ENCODE data around the gene ANO2.
"Not testable (repeated sequence)": the region's sequence is repeated elsewhere in the genome, so short reads cannot be mapped to it uniquely, and the experiment has no call there.

The ANO2 gene

DNA sequence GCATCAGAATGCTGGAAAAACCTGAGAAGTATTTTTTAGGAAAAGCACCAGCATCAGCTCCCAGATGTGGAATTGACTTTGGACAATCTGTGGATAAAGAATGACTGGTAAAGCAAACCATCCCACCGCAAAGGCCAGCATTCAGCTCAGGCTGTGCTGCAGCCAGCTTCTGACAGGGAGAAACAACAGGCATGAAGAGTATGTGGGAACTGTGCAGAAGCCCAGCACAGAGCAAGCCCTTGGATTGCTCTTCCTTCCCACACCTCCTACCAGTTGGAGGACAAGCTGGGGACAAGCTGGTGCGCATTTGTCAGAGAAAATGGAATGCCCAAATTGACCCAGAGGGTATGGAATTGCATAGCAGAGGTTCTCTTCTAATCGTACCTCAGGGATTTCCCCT, 228.1 kb downstream of the ANO2 start:
- DNase-seq: no peak

DNA sequence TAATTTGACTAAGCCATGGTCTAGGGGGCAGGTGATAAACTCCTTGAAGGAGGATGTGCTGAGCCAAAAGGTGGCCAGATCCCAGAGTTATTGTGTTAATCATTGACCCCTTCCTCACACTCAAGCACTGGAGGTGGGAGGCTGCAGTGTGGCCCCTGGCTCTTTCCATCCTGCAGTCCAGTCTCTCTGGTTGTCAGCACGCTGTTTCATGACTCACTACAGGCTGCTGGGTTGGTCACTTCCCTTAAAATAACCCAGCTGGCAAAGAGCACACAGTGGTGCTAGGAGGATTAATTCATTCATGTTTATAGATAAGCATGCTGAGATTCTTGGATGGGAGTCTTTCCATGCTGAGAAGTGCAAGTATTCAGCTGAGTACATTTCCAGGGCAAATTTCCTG, 228.9 kb downstream of the ANO2 start:
- DNase-seq: no peak

DNA sequence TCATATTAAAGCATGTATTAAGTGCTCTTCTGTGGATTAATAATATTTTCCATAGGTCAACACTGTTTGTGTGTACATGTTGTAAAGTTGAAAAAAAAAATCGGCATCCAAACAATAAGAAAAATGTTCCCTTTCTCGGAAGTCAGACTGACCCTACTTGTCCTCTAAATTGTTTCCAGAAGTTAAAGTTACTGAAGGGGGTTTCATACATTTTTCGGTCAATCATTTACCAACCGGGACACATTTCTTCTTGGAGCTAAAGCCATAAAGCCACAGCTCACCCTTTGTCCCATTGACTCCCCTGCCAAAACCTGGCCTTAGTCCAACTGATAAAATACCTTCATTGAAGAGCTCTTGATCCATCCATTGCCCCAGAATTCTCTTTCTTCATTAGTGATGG, 230.0 kb downstream of the ANO2 start:
- DNase-seq: no peak

DNA sequence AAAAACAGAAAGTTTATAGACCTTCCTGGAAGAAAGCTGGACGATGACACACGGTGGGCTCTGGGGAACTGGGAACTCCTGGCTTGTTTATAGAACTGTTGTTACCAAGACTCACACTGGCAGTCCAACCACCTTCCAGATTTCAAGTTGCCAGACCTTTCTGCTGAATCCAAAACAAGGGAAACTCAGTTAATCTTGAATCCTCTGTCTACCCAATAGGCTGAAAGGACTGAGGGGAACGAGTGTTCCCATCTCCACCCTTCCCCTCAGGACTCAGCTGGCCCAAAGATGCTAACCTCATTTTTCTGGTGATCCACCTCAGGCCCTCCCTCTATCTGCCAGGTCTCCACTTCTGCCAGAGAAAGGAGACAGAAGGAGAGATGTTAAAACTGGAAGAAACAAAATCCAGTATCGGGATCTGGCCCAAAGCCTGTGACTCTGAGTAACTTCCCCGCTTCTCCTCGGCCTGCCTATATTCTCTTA, 231.4 kb downstream of the ANO2 start:
- no peak for DNase-seq

DNA sequence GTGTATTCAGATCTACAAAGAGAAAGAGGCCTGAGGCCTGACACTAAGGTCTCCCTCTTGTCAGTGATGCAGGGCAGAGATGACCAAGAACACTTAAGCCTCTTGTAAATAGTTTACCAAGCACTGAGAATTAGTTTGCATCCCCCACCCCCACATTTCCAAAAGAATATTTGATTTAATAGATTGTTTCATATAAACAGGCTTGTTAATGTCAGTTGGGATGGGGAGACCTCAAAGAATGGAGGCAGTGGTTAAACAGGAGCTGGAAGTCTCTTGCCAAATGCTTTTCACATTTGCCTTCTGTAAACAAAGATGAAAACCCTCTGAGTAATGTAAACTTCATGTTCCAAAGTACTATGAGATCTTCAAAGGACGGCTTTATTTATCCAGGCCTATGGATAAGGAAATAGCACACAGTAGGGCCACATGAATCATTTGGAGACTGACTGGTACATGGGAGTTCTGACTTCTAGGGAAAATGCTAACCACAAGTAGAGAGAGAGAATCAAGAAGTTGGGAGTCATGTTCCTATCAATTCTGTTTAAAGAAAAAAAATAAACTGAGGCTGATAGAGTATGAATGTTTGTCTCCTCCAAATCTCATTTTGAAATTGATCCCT, 234.7 kb downstream of the ANO2 start:
- no peak for DNase-seq

DNA sequence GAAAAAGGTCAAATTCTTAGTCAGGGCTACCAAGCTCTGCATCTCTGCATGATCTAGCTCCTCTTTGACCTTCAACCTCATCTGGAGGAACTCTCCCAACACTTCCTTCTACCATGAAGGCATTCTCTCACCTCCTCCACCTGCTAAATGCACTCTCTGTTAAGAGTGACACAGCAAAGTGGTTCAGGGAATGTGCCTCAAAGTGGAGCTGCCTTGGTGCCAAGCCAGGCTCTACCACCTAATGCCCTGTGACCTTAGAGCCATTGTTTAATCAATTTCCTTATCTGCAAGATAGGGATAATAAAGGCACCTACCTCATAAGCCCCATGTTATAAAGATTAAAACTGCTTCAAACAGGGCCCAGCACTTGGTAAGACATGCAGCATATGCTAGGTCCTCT, 236.7 kb downstream of the ANO2 start:
- no peak for DNase-seq

DNA sequence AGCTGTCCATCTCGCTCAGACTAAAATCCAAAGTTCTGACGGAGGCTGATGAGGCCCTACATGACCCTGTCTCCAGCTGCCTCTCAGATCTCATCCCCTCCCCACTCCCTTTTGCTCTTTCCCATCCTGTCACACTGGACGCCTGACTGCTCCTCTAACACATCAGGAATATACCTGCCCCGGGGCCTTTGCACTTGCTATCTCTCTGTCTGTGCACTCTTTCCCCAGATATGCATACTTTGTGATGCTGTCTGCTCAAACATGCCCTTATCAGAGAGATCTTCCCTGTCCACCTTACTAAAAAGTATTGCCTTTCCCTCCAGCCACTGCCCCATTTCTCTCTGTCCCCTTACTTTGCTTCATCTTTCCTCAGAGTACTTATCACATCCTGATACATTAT, 238.8 kb downstream of the ANO2 start:
- DNase-seq: no peak

DNA sequence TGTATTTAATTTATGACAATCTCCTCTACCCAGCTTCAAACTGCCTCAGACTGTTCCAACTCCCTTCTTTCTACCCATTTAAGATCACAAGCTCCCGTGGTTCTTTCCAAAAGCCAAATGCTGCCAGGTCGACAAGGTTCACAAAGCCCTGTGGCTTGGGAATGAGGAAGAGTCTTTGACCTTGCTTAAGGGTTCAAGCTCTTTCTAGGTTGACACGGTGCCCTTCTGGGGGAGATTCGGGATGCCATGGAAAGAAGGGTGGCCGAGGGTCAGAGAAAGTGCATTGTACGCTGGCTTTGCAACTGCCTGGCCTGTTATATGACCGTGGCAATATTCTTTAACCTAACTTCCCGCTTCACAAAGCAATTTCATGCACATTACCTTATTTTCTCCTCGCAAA, 239.3 kb downstream of the ANO2 start:
- DNase-seq: no peak

DNA sequence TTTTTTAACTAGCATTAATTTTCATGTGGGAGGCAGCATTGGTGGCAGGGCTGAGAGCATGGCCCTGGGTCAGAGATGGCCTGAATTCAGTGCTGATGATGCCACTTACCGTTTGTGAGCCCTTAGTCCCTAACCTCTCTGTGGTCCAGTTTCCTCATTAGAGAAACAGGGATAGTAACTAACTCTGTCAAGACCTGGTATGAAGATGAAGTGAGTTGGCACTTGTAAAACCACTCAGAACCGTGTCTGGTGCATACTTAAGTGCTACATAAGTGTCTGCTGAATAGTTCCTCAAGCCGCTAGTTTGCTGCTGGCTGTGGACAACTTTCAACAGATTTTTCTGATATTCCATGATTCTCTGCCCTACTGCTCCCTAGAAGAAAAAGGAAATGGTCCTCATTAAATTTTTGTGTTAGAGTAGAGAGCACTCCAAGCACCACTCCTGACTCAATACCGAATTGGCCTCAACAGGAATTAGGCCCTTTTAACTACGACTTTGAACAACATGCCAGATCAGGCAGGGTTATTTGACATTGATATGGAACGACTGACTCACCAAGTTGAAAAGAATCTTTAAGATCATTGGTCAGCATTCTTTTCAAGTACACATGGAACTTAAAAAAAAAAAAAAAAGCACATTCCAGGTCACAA, 250.2 kb downstream of the ANO2 start:
- DNase-seq: no peak

DNA sequence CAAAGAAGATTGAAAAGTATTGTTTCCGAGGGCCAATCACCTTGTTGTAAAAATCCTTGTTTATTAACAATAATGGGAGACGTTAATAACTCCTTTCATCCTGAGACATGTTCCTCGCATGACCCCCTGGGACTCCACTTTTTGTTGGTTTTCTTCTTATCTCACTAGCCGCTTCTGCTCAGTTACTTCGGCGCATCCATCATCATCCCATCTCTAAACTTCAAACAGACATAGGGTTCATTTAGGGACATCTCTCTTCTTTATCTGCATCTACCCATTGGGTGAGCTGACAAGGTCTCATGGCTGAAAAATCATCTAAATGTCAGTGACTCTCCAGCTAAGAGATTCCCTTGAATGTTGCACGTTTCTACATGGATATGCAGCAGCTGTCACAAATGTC, 252.2 kb downstream of the ANO2 start:
- no peak for DNase-seq

DNA sequence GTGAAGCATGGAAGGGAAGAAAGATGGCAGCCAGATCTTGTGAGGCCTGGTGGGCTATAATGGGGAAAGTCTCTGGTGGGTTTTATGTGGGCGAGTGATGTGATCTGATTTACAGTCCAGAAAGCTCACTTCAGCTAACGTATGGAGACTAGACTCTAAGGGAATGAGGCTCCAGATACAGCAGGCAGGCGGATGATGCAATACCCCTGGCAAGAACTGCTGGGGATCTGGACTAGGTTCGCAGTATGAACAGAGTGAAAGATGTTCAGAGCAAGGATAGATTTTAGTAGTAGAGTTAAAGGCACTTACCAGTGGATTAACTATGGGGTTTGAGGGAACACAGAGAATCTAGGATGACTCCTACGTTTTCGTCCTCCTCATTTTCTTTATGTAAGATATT, 253.1 kb downstream of the ANO2 start:
- DNase-seq: no peak

DNA sequence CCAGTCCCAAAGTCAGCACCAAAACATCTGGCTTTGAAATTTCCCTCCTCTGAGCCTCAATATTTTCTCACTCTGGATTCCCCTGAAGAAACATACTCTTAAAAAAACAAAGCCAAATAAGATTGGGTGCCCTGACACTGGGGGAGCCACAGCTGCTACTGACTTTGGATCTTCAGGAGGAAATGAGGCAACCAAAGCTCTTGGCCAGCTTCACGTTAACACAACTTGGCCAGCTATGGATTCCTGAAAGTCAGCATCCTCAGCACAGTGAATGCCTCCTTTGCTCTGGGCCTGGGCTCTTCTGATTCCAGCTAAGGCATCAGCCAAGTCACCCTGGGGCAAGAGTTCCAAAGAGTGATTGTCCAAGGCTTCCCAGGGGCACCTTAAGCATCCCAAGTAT, 254.8 kb downstream of the ANO2 start:
- DNase-seq: no peak

DNA sequence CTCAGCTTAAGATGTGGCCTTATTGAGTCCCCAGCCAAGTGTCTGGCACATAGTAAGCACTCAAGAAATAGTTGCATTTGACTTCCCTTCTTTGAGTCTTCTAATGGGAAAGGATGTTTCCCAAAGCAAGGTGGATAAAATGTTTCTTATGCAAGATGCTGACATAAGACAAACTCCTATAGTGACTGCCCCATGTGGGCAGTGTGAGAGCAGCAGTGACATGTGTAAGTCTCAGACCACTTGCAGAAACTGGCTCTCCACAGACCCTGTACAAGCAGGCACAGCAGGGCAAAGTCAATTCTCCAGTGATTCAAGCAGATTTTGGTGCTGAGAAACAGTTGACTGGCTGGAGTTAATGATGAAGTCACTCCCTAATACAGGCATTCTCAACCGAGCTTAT, 255.3 kb downstream of the ANO2 start:
- DNase-seq: peak; percentile 10

DNA sequence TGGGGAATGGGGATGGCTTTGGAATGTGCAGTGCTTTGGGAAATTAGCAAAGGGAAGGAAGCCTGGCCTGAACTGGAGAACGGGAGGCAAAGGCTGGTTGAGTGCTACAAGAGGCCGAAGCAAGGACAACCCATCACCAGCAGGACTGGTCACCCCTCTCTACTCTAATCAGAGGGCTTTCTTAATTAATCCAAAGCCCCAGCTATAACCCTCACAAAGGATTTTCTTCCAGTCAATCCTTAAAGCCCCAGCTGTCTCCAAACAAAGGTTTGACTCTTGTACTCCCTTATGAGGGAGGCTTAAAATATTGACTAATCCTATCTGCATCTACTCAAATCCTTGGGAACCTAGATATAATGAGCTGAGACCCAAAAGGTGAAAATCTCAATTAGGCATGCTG, 256.8 kb downstream of the ANO2 start:
- no peak for DNase-seq

DNA sequence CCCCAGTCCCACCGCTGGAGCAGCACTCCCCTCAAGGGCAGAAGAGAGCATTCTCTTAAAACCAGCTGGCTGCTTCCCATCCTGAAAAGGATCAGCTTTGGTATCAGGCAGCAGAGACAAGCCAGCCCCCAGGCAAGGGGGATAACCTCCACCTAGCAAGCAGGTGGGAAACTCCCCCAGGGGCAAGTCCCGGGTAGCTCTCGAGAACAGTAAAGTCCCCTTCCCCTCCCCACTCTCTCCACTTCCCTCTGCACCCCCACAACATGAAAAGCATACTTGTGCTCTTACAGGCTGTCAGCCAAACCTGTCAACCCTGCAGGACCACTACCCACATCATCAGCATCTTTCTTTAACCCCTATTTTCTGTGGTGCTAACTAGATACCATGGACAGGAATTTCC, 259.1 kb downstream of the ANO2 start:
- no peak for DNase-seq

DNA sequence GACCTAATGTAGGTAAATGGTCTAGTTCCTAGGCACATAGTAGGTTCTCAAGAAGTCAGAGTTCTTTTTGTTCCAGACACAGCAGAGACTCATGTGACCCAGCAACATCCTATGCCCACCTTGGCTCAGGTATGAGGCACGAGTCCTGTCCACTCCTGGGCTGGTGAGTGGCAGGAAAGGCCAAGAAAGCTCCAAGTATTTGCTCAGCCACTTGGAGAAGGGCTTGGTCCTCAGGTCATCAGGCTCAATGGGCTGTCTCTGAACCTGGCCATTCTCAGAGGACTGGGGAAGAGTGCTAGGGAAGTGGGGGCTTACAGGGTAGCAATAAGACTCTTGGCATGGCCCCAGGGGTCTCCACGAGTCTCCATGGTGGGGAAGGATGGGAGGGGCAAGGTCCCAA, 260.1 kb downstream of the ANO2 start:
- no peak for DNase-seq

DNA sequence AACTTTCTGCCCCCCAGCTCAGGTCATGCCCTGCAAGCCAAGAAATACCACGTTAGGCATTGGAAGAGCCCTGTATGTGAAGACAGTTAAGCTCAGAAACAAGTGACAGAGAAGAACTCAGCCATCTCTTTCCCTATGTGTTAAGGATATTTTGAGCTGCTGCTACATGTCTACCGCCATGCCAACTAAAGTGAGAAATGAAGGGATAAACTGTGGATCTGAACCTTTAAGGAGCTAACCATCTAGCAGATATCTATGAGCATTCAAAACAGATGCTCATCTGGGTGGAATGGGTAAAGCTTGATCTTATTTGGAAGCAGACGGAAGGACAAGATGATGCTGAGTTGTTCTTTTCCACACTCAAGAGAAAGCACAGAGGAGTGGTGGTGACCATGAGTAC, 262.5 kb downstream of the ANO2 start:
- no peak for DNase-seq

DNA sequence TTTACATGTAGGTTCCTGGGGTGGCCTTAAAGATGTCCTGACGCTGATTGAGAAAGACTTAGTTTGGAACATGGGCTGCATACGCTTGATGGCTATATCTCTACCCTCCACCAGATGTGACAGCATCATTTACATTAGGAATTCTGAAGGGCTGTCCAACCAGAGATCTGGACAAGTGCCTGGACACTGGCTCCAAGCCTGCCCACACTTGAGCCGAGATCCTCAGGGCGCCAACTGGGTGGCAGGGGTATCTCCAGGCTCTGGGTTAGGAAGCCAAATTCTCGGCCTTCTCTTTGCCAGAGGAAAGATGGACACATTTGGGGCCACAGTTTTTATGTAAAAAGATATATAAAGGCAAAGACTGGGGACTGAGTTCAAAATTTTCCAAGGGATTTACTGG, 266.9 kb downstream of the ANO2 start:
- no peak for DNase-seq

DNA sequence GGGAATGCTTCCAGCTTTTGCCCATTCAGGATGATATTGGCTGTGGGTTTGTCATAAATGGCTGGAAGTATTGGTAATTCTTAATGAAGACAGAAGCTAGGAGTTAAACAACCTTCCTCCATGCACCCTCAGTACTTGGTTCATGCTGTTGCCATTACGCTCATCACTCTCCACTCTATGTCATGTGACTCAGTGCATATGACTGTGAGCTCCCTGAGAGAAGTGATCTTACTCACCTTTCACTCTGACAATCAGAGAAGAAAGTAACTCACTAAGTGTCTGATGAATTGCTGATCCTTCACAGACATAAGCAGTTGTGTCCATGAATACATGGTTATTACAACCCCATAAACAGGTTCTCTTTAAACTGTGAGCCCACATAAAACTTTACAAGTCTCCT, 275.4 kb downstream of the ANO2 start:
- not testable (repeated sequence) for DNase-seq

DNA sequence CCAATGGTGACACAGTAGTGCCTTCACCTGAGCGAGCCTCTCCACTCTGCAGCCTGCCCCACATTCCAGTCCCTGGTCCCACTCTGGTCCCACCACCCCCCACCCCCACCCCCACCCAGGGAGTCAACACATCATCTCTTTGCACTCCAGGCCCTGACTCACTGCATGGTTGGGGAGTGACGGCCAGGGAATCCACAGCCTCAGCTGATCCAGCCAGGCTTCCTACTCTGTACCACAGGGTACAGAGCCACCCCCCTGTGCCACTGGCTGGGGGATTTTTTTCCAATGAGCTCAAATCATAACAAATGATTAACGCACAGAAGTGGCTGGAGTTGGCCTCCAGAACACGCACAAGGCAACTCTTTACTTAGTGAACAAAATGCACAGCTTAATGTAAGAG, 279.4 kb downstream of the ANO2 start:
- no peak for DNase-seq

DNA sequence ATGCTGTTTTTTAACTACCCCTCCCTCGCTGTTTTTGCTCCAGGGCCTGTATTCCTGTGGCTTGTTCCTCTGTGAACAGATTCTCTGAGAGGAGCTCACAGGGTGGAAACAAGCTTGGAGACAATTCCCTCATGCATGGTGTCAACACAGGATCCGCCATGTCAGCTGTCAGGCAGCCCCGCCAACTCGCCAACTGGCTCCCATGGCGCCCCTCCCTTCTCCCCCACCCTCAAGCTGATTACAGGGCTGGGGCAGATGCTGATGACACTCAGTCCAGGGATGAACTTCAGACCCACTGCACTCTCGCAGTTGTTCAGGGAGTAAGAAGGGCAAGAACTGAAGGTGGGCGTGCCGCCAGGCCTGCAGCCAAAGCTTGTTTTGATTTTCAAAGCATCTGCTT, 283.2 kb downstream of the ANO2 start:
- no peak for DNase-seq

DNA sequence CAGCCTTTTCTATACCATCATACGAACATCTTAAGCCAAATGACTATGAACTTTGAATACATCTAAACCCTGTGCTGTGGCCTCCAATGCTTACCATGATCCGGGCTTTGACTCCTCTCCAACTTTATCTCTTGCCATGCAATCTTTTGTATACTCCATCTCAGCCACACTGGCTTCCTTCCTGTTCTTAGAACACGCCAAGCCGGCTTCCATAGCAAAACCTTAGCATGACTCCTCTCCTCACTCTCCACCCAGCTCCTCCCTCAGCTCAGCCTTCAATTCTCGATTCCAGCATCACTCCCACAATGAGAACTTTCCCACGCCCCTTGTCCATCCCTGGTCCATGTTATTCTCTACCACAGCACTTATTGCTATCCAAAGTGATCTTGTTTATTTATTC, 284.8 kb downstream of the ANO2 start:
- DNase-seq: peak; percentile 3

DNA sequence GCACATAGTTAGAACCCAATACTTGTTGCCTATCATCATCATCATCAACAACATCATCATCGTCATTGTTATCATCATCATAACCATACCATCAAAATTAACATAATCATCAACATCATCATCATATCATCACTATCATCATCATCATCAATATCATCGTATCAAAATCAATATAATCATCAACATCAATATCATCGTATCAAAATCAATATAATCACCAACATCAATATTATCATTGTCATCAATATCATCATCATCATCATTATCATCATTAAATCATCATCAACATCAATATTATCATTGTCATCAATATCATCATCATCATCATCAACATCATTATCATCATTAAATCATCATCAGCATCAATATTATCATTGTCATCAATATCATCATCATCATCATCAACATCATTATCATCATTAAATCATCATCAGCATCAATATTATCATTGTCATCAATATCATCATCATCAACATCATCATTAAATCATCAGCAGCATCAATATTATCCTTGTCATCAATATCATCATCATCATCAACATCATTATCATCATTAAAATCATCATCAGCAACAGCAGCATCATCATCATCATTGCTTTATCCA, 286.6 kb downstream of the ANO2 start:
- DNase-seq: not testable (repeated sequence)

DNA sequence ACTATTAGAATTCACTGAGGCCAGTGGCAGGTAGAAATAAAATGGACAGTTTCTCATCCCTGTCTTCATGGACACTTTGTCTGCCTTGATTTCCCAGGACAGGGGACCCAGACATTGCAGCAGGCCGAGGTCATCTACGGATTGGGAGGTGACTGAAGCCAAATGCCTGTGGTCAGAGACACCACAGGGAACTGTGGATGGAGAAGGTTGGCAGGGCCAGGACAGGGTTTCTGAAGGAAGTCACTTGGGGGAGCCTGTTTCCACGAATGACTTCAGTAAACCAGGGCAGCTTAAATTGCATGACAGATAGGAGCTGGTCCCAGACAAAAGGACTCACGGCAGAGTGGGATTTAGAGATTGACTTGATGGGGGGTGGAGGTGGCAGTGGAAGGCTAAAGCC, 288.2 kb downstream of the ANO2 start:
- no peak for DNase-seq

DNA sequence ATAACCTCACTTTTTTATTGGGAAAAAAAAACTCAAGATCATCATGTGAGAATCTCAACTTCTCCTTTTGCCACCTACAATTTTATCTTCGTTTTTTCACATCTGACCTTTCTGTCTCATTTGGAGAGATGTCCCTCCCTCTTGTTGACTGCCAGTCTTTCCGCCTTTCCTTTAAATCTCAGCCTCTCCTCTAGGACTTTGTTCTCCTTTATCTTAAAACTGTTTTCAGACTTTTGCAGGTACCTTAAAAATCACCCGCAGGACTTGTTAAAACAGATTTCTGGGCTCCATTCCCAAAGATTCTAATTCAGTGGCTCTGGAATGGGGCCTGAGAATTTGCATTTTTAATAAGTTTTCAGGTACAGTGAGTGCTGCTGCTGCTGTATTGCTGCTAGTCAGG, 289.9 kb downstream of the ANO2 start:
- no peak for DNase-seq
